Measurements from ENCODE around the gene EEF1E1.

The EEF1E1 gene

GRCh38 chr6:8108759-8109539 is 6.6 kb upstream of the EEF1E1 start:
- Histone ChIP-seq H3K36me3 (ENCODE audit: insufficient read depth, low read length) (no peaks in the 10 kb centered on the region), H3K9ac (ENCODE audit: low read depth, low read length) (no peak overlapping the region), H3K4me1 (ENCODE audit: insufficient read depth, low read length) (no peaks in the 10 kb centered on the region), H3K9me3 (ENCODE audit: control insufficient read depth, insufficient read depth, low read length) (no peaks in the 10 kb centered on the region)

DNA sequence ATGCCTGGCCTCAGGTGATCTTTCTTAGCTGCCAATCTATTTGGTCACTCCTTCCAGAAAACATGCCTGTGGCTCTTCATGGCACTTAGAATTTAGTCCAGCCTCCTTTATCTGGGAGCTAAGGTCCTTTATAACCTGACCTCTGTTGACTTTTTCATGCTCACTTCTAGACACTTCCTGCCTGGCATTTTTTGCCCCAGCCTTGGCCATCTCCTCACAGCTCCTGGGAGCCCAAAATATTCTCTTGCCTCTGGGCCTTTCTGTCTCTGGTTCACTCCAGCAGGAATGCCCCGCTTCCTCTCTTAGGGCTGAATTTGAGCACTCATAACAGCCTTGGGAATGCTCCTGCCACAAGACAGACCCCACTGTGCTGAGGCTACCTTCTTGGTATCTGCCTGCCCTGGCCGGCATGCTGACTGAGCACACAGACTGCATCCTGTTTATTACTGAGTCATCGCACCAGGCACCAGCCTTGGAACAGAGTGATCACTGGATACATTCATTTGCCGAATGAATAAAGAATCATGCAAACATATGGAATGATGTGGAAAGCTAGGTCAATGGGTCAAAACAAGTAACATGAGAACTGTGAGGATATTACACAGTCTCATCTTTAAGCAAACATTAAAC is 5.8 kb upstream of the EEF1E1 start:
- Histone ChIP-seq H3K9me3 (ENCODE audit: control insufficient read depth, insufficient read depth, low read length) (no peaks in the 10 kb centered on the region), H3K4me1 (ENCODE audit: insufficient read depth, low read length) (no peaks in the 10 kb centered on the region), H3K9ac (ENCODE audit: low read depth, low read length) (no peak overlapping the region), H3K36me3 (ENCODE audit: insufficient read depth, low read length) (no peaks in the 10 kb centered on the region)

DNA sequence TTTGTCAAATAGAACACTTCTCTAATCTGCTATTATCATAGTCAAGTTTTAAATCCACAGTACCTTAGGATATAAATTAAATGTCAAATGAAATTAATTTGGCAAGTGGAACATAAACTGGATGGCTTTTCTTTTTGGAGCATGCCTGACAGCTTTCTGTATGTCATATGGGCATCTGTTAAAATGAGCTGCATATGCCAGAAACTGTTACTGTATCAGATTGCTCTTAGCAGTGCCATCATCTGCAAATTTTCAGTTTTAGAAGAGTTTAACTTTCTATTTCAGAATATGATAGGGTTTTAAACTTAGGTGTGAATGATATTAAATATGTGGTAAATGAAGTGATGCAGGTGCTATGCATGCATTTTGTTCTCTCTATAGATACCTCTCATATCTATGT is 3.4 kb upstream of the EEF1E1 start:
- H3K36me3 ChIP-seq (ENCODE audit: insufficient read depth, low read length): 0 out of 2 replicates have a peak, but pooled peaks cover under 1% of the 10 kb centered on the region
- H3K9me3 ChIP-seq (ENCODE audit: control insufficient read depth, insufficient read depth, low read length): no peaks in the 10 kb centered on the region
- no peaks in the 10 kb centered on the region for H3K4me1 ChIP-seq (ENCODE audit: insufficient read depth, low read length)
- H3K9ac ChIP-seq (ENCODE audit: low read depth, low read length): no peak overlapping the region

GRCh38 chr6:8103726-8104125 is 1.4 kb upstream of the EEF1E1 start:
- no peak overlapping the region for H3K9ac ChIP-seq (ENCODE audit: low read depth, low read length)
- H3K4me1 ChIP-seq (ENCODE audit: insufficient read depth, low read length): 0 out of 2 replicates have a peak, but pooled peaks cover 3% of the 10 kb centered on the region
- H3K9me3 ChIP-seq (ENCODE audit: control insufficient read depth, insufficient read depth, low read length): no peaks in the 10 kb centered on the region
- H3K36me3 ChIP-seq (ENCODE audit: insufficient read depth, low read length): peaks cover 6% of the 10 kb centered on the region; the same call in 1 of the 2 replicates

GRCh38 chr6:8100159-8100854 is 2.0 kb downstream of the EEF1E1 start:
- H3K9me3 ChIP-seq (ENCODE audit: control insufficient read depth, insufficient read depth, low read length): no peaks in the 10 kb centered on the region
- H3K4me1 ChIP-seq (ENCODE audit: insufficient read depth, low read length): 0 out of 2 replicates have a peak, but pooled peaks cover 3% of the 10 kb centered on the region
- H3K36me3 ChIP-seq (ENCODE audit: insufficient read depth, low read length): peaks cover 16% of the 10 kb centered on the region; the same call in 1 of the 2 replicates
- no peak overlapping the region for H3K9ac ChIP-seq (ENCODE audit: low read depth, low read length)

DNA sequence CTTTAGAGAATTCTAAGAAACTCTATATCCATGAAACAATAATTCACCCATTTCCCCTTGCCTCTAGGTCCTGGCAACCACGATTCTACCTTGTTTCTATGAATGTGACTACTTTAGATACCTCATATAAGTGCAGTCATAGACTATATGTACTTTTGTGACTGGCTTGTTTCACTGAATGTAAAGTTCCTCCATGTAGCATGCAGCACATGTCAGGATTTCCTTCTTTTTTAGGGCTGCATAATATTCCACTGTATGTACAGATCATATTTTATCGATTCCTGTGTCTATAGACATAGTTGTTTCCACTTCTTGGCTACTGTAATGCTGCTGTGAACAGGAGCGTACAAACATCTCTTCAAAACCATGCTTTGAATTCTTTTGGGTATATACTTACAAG is 11.7 kb downstream of the EEF1E1 start:
- Histone ChIP-seq H3K9me3 (ENCODE audit: control insufficient read depth, insufficient read depth, low read length) (no peaks in the 10 kb centered on the region; the same call in 1 of the 2 replicates), H3K4me1 (ENCODE audit: insufficient read depth, low read length) (0 out of 2 replicates have a peak, but pooled peaks cover 7% of the 10 kb centered on the region), H3K9ac (ENCODE audit: low read depth, low read length) (no peak overlapping the region), H3K36me3 (ENCODE audit: insufficient read depth, low read length) (peaks cover 20% of the 10 kb centered on the region)

DNA sequence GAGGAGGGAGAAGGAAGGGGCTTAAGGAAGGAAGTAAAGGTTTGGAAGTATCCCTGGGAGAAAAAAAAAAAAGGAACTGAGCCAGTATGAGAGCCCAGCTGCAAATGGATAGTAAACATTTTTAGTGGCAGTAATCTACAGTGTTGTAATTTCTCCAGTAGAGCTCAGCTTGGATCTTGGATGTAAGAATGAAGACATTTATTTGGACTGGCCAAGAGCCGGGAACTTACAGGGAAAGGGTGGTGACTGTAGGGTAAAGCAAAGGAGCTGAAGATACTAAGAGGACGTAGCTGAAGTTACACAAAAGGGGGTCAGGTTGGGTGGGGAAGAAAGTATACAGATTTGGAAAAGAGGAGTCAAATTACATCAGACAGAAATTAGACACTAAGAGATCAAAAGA is 13.5 kb downstream of the EEF1E1 start:
- Histone ChIP-seq H3K9me3 (ENCODE audit: control insufficient read depth, insufficient read depth, low read length) (no peaks in the 10 kb centered on the region; the same call in 1 of the 2 replicates), H3K4me1 (ENCODE audit: insufficient read depth, low read length) (peaks cover 18% of the 10 kb centered on the region; the same call in 1 of the 2 replicates), H3K9ac (ENCODE audit: low read depth, low read length) (no peak overlapping the region), H3K36me3 (ENCODE audit: insufficient read depth, low read length) (peaks cover 17% of the 10 kb centered on the region)

- Histone ChIP-seq H3K9me3 (ENCODE audit: control insufficient read depth, insufficient read depth, low read length) (no peaks in the 10 kb centered on the region; the same call in 1 of the 2 replicates), H3K4me1 (ENCODE audit: insufficient read depth, low read length) (peaks cover 26% of the 10 kb centered on the region), H3K9ac (ENCODE audit: low read depth, low read length) (no peak overlapping the region), H3K36me3 (ENCODE audit: insufficient read depth, low read length) (peaks cover 19% of the 10 kb centered on the region)
Measured at GRCh38 chr6:8087870-8088754, 14.2 kb downstream of the EEF1E1 start.

GRCh38 chr6:8086755-8087306 is 15.5 kb downstream of the EEF1E1 start:
- Histone ChIP-seq H3K36me3 (ENCODE audit: insufficient read depth, low read length) (peaks cover 17% of the 10 kb centered on the region), H3K4me1 (ENCODE audit: insufficient read depth, low read length) (peaks cover 30% of the 10 kb centered on the region), H3K9ac (ENCODE audit: low read depth, low read length) (no peak overlapping the region), H3K9me3 (ENCODE audit: control insufficient read depth, insufficient read depth, low read length) (no peaks in the 10 kb centered on the region; the same call in 1 of the 2 replicates)

- peaks cover 30% of the 10 kb centered on the region for H3K4me1 ChIP-seq (ENCODE audit: insufficient read depth, low read length)
- H3K9ac ChIP-seq (ENCODE audit: low read depth, low read length): no peak overlapping the region
Measured at GRCh38 chr6:8085053-8085511, 17.3 kb downstream of the EEF1E1 start.

GRCh38 chr6:8084586-8084985 is 17.8 kb downstream of the EEF1E1 start:
- H3K9me3 ChIP-seq (ENCODE audit: control insufficient read depth, insufficient read depth, low read length): no peaks in the 10 kb centered on the region
- no peak overlapping the region for H3K9ac ChIP-seq (ENCODE audit: low read depth, low read length)
- H3K36me3 ChIP-seq (ENCODE audit: insufficient read depth, low read length): peaks cover 15% of the 10 kb centered on the region
- peaks cover 30% of the 10 kb centered on the region for H3K4me1 ChIP-seq (ENCODE audit: insufficient read depth, low read length)

More at GRCh38 chr6:8085053-8085511, 17.3 kb downstream of the EEF1E1 start:
- H3K36me3 ChIP-seq (ENCODE audit: insufficient read depth, low read length): peaks cover 16% of the 10 kb centered on the region
- no peaks in the 10 kb centered on the region for H3K9me3 ChIP-seq (ENCODE audit: control insufficient read depth, insufficient read depth, low read length)

- Histone ChIP-seq H3K9ac (ENCODE audit: low read depth, low read length) (no peak overlapping the region), H3K9me3 (ENCODE audit: control insufficient read depth, insufficient read depth, low read length) (no peaks in the 10 kb centered on the region), H3K4me1 (ENCODE audit: insufficient read depth, low read length) (peaks cover 30% of the 10 kb centered on the region), H3K36me3 (ENCODE audit: insufficient read depth, low read length) (peaks cover 3% of the 10 kb centered on the region)
Measured at GRCh38 chr6:8082954-8083858, 19.1 kb downstream of the EEF1E1 start.

GRCh38 chr6:8082572-8082953 is 19.8 kb downstream of the EEF1E1 start:
- Histone ChIP-seq H3K9ac (ENCODE audit: low read depth, low read length) (no peak overlapping the region), H3K9me3 (ENCODE audit: control insufficient read depth, insufficient read depth, low read length) (no peaks in the 10 kb centered on the region), H3K36me3 (ENCODE audit: insufficient read depth, low read length) (peaks cover 3% of the 10 kb centered on the region), H3K4me1 (ENCODE audit: insufficient read depth, low read length) (peaks cover 30% of the 10 kb centered on the region)

Data from ES-I3 (cell line).